Occipital lobe (tissue), 2 donors: ENCODE data around the gene RCOR1. TPM values are rescaled to one million over a fixed set of nuclear protein-coding genes. Genes with fewer than 3 reads are reported as not detected.

Experiments used
- DNase-seq: peaks from one replicate; lab custom pipeline; 2025; lab: John Stamatoyannopoulos, UW
- total RNA-seq: library from RNA; depleted of rRNA; stranded (reverse); fragments of >200 nt; gene quantifications from one replicate; pipeline ENCODE4 v1.2.3, GENCODE V29; 2014

The RCOR1 gene
- total RNA-seq, 1 donor from 2014 or later, result 13.1 TPM

GRCh38 chr14:102717276-102717675 is 124.8 kb downstream of the RCOR1 start:
- no peak for DNase-seq

- DNase-seq, result no peak
These were observed 130.2 kb downstream of the RCOR1 start for GRCh38 chr14:102722646-102723045.

- no peak for DNase-seq
These were observed 131.2 kb downstream of the RCOR1 start for GRCh38 chr14:102723650-102724049.

GRCh38 chr14:102726191-102726949 is 133.9 kb downstream of the RCOR1 start:
- no peak for DNase-seq

- DNase-seq, result no peak
These were observed 135.1 kb downstream of the RCOR1 start for GRCh38 chr14:102727336-102728095.

- no peak for DNase-seq
These were observed 136.1 kb downstream of the RCOR1 start for GRCh38 chr14:102728501-102728900.

GRCh38 chr14:102729268-102729667 is 136.8 kb downstream of the RCOR1 start:
- no peak for DNase-seq

- no peak for DNase-seq
These were observed 137.4 kb downstream of the RCOR1 start for GRCh38 chr14:102729825-102730224.

GRCh38 chr14:102731101-102731870 is 138.8 kb downstream of the RCOR1 start:
- no peak for DNase-seq

GRCh38 chr14:102731871-102732800 is 139.7 kb downstream of the RCOR1 start:
- DNase-seq, result no peak

GRCh38 chr14:102732924-102733323 is 140.5 kb downstream of the RCOR1 start:
- DNase-seq, result no peak

- no peak for DNase-seq
These were observed 140.9 kb downstream of the RCOR1 start for GRCh38 chr14:102733326-102733725.

GRCh38 chr14:102734436-102734835 is 142.0 kb downstream of the RCOR1 start:
- no peak for DNase-seq

GRCh38 chr14:102736956-102737355 is 144.5 kb downstream of the RCOR1 start:
- no peak for DNase-seq

GRCh38 chr14:102737402-102738372 is 145.2 kb downstream of the RCOR1 start:
- no peak for DNase-seq

GRCh38 chr14:102738373-102739189 is 146.1 kb downstream of the RCOR1 start:
- DNase-seq, result no peak

- DNase-seq, result no peak
These were observed 146.7 kb downstream of the RCOR1 start for GRCh38 chr14:102739190-102739469.

- no peak for DNase-seq
These were observed 154.4 kb downstream of the RCOR1 start for GRCh38 chr14:102746634-102747438.
